NCI-H748 treated with DMSO at 0.1 percent for 48 hours (cell line): ENCODE results near the gene TADA2A.
A peak's percentile ranks its signal among the peaks of the same experiment; 100 is the strongest.

ENCODE experiments used
- DNase-seq: peaks from one replicate; lab custom pipeline; 2025; lab: John Stamatoyannopoulos, UW

The TADA2A gene, protein sequence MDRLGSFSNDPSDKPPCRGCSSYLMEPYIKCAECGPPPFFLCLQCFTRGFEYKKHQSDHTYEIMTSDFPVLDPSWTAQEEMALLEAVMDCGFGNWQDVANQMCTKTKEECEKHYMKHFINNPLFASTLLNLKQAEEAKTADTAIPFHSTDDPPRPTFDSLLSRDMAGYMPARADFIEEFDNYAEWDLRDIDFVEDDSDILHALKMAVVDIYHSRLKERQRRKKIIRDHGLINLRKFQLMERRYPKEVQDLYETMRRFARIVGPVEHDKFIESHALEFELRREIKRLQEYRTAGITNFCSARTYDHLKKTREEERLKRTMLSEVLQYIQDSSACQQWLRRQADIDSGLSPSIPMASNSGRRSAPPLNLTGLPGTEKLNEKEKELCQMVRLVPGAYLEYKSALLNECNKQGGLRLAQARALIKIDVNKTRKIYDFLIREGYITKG

DNA sequence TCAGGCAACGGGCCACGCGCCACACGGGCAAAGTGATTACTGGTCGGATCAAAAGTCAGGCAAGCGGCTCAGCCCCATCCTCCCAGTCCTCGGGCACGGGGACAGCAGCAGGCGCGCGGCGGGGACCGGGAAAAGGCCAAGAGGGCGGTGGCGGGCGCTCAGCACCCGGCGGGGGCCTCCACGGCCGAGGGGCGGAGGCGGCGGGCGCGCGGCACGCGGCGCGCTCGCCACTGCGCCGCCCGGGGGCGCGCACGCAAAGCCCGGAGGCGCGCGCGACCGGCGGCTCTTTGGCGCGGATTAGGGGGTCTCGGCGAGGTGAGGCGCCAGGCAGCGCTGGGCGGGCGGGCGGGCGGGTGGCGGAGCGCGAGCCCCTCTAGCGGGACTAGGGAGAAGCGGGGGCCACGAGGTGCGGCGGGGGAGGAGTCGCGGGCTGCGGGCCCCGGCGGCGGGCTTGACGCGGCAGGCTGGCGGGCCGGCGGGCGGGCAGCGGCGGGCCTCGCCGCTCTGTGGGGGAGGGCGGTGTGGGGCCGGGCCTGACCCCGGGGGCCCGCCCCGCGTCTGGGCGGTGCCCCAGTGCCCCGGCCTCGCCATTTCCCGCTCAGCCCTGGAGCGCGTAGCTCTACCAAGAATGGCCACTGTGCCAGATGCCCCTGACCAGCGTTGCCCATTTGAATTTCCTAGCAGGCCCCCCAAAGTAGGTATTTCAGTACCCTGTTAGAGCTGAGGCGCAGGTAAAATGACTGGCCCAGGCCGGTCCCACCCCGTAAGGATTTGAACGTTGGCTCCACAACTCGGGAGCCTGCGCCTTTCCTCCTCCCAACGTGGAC, at the start of gene TADA2A, which contains the start of gene ACACA:
TADA2A (plus strand) TSS at position 252 of the 827 bp plus-strand sequence. CDS start 4,480 bp downstream, outside the sequence.
ACACA (minus strand) TSS at position 202 of the 827 bp plus-strand sequence. CDS start 537 bp downstream, outside the sequence.
- peak; percentile 70 for DNase-seq

GRCh38 chr17:37358098-37358829, 48.4 kb upstream of the TADA2A start:
- DNase-seq = peak; percentile 54

GRCh38 chr17:37358830-37359681, 47.6 kb upstream of the TADA2A start:
- peak; percentile 86 for DNase-seq

GRCh38 chr17:37359682-37360188, 47.0 kb upstream of the TADA2A start:
- DNase-seq = no peak

DNA sequence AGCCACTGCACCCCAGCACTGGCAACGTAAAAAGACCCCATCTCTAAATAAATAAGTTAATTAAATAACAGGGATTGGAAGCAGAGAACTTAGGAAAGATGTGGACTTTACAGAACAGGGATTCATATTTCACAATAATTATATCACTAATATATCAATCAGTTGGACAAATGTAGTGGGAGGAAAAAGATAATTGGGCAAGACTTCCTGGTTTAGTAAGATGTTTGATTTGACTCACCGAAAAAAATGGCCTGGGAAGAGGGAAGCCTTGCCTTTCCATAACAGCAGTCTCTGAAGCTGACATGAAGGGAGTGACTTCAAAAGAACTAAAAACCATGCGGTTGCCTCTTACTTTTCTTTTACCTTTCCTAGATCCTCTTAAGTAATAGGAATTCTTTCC, 46.1 kb upstream of the TADA2A start:
- DNase-seq = no peak

GRCh38 chr17:37361543-37361942, 45.1 kb upstream of the TADA2A start:
- no peak for DNase-seq

- DNase-seq = no peak
These were observed 41.1 kb upstream of the TADA2A start for GRCh38 chr17:37365589-37365988.

- no peak for DNase-seq
These were observed 38.1 kb upstream of the TADA2A start for GRCh38 chr17:37368577-37368976.

DNA sequence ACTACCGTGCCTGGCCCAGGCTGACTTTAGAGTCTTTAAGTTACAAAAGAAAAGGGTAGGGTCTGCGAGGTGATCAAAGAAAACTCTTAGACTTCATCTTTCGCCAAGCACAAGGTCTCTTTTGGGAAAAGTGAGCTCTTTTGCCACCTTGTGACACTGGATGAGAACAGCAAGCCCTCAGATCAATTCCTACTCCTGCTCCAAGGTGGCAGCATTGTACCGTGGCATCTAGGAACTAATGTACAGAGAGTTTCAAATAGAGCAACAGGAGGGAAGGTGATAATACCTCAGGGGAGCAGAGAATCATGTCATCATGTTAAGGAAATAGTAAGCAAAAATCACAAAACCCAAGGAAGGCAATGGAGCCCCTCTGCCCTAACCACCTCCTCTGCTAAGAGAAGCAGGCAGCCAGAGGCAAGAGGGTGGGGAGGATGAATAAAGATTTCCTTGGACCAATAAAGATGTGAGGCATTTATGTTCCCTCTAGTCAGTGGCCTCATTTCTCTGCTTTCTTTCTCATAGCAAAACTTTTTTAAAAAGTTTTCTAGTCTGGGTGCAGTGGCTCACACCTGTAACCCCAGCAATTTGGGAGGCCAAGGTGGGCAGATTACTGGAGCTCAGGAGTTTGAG, 33.0 kb upstream of the TADA2A start:
- DNase-seq = peak; percentile 90

DNA sequence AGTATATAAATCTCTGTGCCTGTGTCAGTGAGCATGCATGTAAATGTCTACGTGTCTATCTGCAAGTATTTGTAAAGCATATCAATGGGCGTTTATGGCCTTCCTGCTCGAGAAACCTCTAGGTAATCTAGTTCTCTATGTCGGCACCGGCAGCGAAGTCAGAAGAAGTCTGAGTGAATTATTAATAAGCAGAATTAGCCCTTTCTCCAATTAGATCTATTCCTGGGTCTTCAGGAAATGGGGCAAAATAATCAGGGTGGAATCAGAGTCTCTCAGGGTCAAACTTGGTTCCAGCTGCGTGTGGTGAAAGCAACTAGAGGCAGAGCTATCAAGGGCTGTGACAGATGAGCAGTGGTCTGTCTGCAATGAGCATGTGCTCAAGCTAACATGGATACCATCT, 31.0 kb upstream of the TADA2A start, which contains the start of gene C17orf78:
C17orf78 (plus strand) TSS at position 280 of the 400 bp plus-strand sequence; CDS start at position 388, 108 bp downstream.
- DNase-seq = no peak

GRCh38 chr17:37382056-37382455, 24.6 kb upstream of the TADA2A start:
- DNase-seq = no peak

DNA sequence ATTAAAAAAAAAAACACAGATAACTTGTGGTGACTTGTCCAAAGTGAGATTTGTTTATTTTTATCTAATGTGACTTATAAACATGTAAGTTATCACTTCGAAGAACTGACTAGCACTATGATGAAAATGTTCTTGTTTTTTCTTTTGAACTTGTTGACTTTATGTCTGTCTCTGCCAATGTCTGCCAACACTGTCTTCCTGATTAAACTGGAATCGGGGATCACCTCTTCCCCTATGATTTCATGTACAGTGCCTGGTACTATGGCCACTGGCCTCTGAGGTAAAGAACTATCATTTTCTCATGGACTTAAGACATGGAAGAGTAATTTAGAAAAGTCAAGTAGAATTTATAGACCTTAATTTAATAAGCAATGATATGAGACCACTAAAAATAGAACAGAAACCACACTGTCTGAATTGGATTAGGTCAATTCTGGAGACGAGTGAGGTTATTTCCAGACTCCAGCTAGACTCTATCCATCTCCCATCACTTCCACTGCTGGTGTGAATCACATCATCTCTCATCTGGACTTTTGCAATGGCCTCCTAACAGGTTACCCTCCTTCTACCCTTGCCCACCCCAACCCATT, 22.0 kb upstream of the TADA2A start:
- no peak for DNase-seq

- no peak for DNase-seq
These were observed 21.2 kb upstream of the TADA2A start for GRCh38 chr17:37385474-37385990.

- DNase-seq = no peak
These were observed 20.2 kb upstream of the TADA2A start for GRCh38 chr17:37386462-37386861.

DNA sequence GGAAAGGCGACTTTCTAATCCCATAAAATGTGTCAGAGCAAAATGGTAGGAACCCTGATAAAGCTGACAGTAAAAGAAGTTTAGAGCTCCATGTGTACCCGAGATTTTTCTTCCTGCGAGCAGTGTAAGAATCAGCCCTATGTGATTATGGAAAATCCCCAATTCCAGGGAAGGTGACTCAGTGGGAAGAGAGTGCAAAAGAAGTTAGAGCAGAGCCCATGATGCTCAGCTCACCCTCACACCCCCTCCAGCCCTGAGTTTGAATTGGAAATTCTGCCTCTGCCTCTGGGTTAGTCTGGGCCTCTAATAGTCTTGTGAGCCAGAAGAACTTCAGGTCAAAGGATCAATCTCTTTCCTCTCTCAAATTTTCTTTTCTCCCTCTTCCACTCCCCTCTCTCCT, 18.4 kb upstream of the TADA2A start:
- DNase-seq = no peak

DNA sequence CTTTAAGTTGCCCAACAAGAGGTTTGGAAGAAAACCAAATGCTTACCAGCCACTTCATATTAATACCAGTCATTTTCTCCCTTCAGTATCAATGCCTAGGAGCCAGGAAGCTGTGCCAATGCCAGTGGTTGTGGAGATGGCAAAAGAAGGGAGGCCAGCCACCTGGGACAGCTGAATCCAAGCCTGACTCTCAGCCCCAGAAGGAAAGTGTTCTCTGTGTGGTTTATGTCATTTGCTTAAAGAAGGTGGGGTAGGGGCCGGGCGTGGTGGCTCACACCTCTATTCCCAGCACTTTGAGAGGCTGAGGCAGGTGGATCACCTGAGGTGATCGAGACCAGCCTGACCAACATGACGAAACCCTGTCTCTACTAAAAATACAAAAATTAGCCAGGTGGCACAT, 17.5 kb upstream of the TADA2A start:
- DNase-seq = no peak

- DNase-seq = no peak
These were observed 15.5 kb upstream of the TADA2A start for GRCh38 chr17:37391146-37391545.

- DNase-seq = no peak
These were observed 14.6 kb upstream of the TADA2A start for GRCh38 chr17:37392024-37392590.

GRCh38 chr17:37393352-37393751, 13.3 kb upstream of the TADA2A start:
- DNase-seq = no peak
